A673 (cell line): ENCODE data around the gene KIF3A.

Source experiments
- EZH2 ChIP-seq: fragments of 200-600 bp; sonication (generic); IDR thresholded peaks from 2 replicates; pipeline ENCODE4 v1.6.1; 2017; ENCODE audit warnings: borderline replicate concordance, low read depth, mild to moderate bottlenecking, mixed read lengths, antibody characterized with exemption, low read length; ENCODE audit not compliant: poor library complexity, severe bottlenecking
- TF ChIP-seq, protein P1 (sequence below): fragments of 300-800, 200-600 bp; sonication (generic); conservative IDR thresholded peaks from 2 replicates; pipeline ENCODE4 v1.5.1; 2017; ENCODE audit warnings: low read depth, mild to moderate bottlenecking, antibody characterized with exemption, low read length, moderate library complexity, mixed read lengths

DNA sequence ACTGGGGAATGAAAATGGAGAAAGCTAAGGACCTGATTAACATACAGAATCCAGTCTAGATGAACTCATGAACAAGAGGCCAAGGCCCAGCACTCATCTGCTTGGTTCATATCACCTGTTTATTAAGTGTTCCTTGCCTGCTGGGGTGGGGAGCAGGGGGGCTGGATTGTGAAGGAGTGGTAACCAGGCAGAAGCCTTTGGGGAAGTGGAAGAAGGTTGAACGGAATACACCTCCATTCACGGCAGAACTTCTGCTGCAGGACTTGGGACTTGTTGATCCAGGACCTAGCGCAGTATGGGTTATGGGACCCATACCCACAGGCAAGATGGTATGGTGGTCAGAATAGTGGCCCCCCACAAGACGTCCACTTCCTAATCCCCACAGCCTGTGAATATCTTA, 48.5 kb upstream of the KIF3A start:
- TF ChIP-seq, protein P1, sequence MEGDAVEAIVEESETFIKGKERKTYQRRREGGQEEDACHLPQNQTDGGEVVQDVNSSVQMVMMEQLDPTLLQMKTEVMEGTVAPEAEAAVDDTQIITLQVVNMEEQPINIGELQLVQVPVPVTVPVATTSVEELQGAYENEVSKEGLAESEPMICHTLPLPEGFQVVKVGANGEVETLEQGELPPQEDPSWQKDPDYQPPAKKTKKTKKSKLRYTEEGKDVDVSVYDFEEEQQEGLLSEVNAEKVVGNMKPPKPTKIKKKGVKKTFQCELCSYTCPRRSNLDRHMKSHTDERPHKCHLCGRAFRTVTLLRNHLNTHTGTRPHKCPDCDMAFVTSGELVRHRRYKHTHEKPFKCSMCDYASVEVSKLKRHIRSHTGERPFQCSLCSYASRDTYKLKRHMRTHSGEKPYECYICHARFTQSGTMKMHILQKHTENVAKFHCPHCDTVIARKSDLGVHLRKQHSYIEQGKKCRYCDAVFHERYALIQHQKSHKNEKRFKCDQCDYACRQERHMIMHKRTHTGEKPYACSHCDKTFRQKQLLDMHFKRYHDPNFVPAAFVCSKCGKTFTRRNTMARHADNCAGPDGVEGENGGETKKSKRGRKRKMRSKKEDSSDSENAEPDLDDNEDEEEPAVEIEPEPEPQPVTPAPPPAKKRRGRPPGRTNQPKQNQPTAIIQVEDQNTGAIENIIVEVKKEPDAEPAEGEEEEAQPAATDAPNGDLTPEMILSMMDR = no peak
- TF ChIP-seq EZH2 = no peak
